B cell (primary cell): ENCODE data around the gene GOLGA8F. TPM values are rescaled to one million over a fixed set of nuclear protein-coding genes. Genes with fewer than 3 reads are reported as not detected.

Source experiments
- polyA plus RNA-seq: library from polyadenylated mRNA; depleted of rRNA; stranded (reverse); fragments of >200 nt; gene quantifications from 2 replicates; pipeline ENCODE4 v1.2.3, GENCODE V29; 2012
- small RNA-seq: library from RNA; depleted of rRNA; stranded (forward); fragments of <200 nt; gene quantifications from one replicate; pipeline ENCODE3, GENCODE V24; 2012; ENCODE audit warnings: low replicate concordance, low read depth; ENCODE audit not compliant: insufficient read length
- total RNA-seq, 2 donors: library from RNA; stranded (reverse); fragments of 120-200 nt in 1 of 2; gene quantifications; 1 replicate in 1 of 2; 2 replicates in 1 of 2; pipeline versions ENCODE4 v1.2.3 to v1.2.4, GENCODE V29; 2013 to 2022

GOLGA8F gene
- total and polyA plus RNA-seq, 2 donors (not counting 1 experiment from before 2014, with no cell fraction given) = not detected

Small RNA genes lying within 50 kb of the gene (small RNA-seq; reads per million reads assigned to genes)
- not detected for gene AC091304.5
- not detected for gene AC091304.6
- not detected for gene AC091304.9
- not detected for gene MIR4509-2
- gene RN7SL238P = not detected

Other genes starting within 250 kb of the GOLGA8F start
- gene HERC2, start 56.5 kb upstream of the GOLGA8F start, total RNA-seq = 52.7 and 64.1 TPM in 2 replicates
- gene HERC2, start 56.5 kb upstream of the GOLGA8F start, polyA plus RNA-seq = 29.9 and 31.0 TPM in 2 replicates
- not detected in 2 replicates for gene GOLGA6L24, start 20.6 kb upstream of the GOLGA8F start, total RNA-seq
- not detected in 2 replicates for gene GOLGA6L24, start 20.6 kb upstream of the GOLGA8F start, polyA plus RNA-seq
- not detected in 2 replicates for gene GOLGA8G, start 154.3 kb downstream of the GOLGA8F start, total RNA-seq
- gene GOLGA8G, start 154.3 kb downstream of the GOLGA8F start, polyA plus RNA-seq = not detected in 2 replicates
- gene GOLGA6L25, start 174.9 kb downstream of the GOLGA8F start, total RNA-seq = not detected in 2 replicates
- not detected in 2 replicates for gene GOLGA6L25, start 174.9 kb downstream of the GOLGA8F start, polyA plus RNA-seq